Panc1 (cell line): ENCODE measurements around the gene MRPL55. TPM values are rescaled to one million over a fixed set of nuclear protein-coding genes. Genes with fewer than 3 reads are reported as not detected.

ENCODE experiments used
- ATAC-seq: fragments of 200-7000 bp; cut with Tn5 transposase; 2 replicates; pipeline ENCODE4 v1.9.1; 2020; ENCODE audit warnings: mild to moderate bottlenecking, moderate library complexity
- BruUV-seq: library from RNA; stranded (reverse); fragments of 400-500 nt; replicated peaks from 2 replicates; lab custom pipeline; 2021; lab: Mats Ljungman, UMichigan
- CTCF ChIA-PET: fragments of 300-600 bp; sonication (Branson Sonifier 250); formaldehyde crosslinking; loops from one replicate; lab custom pipeline; 2022; ENCODE audit warnings: antibody characterized with exemption; lab: Charles Lee
- POLR2A ChIA-PET: fragments of 300-600 bp; sonication (Branson Sonifier 250); formaldehyde crosslinking; loops from one replicate; lab custom pipeline; 2022; ENCODE audit warnings: antibody characterized with exemption; lab: Charles Lee
- DNase-seq: peaks from one replicate; pipeline ENCODE4 v3.0.0-alpha.2; 2010; ENCODE audit warnings: low read depth, low spot score
- H3K27ac ChIP-seq: 2 replicates; pipeline ENCODE4 v1.5.1; 2011; ENCODE audit warnings: mild to moderate bottlenecking, low read length, inconsistent platforms
- H3K27me3 ChIP-seq: fragments of 200-500 bp; sonication (Bioruptor generic); 2 replicates; pipeline ENCODE4 v1.6.0; 2014; ENCODE audit warnings: low read length, inconsistent platforms; ENCODE audit not compliant: control insufficient read depth, insufficient read depth
- H3K36me3 ChIP-seq: fragments of 200-500 bp; sonication (Bioruptor generic); 2 replicates; pipeline ENCODE4 v1.5.1; 2014; ENCODE audit warnings: inconsistent platforms, mild to moderate bottlenecking, low read length, moderate library complexity; ENCODE audit not compliant: control insufficient read depth, insufficient read depth
- H3K4me1 ChIP-seq: 2 replicates; pipeline ENCODE4 v1.5.1; 2011; ENCODE audit warnings: inconsistent platforms, mild to moderate bottlenecking, low read length, moderate library complexity; ENCODE audit not compliant: control insufficient read depth, insufficient read depth
- H3K4me3 ChIP-seq, 2 experiments: 2 replicates each; pipeline ENCODE4 v1.5.1; 2011 to 2012; ENCODE audit warnings: low read depth in 2 of 2, low read length in 2 of 2, mild to moderate bottlenecking in 2 of 2, inconsistent platforms in 1 of 2, moderate library complexity in 1 of 2
- H3K9me3 ChIP-seq: fragments of 200-500 bp; sonication (Bioruptor generic); 2 replicates; pipeline ENCODE4 v1.5.1; 2014; ENCODE audit warnings: low read depth, mild to moderate bottlenecking, inconsistent platforms, low read length, moderate library complexity; ENCODE audit not compliant: control insufficient read depth, insufficient read depth
- POLR2AphosphoS5 ChIP-seq: IDR thresholded peaks from 2 replicates; pipeline ENCODE4 v1.6.1; 2012; ENCODE audit warnings: mild to moderate bottlenecking, low read depth, low read length, moderate library complexity
- SIN3A ChIP-seq: IDR thresholded peaks from 2 replicates; pipeline ENCODE4 v1.6.1; 2012; ENCODE audit warnings: low read depth, mild to moderate bottlenecking, low read length, moderate library complexity, borderline replicate concordance; ENCODE audit not compliant: insufficient read depth
- TCF7L2 ChIP-seq: IDR thresholded peaks from 2 replicates; pipeline ENCODE4 v1.6.1; 2011; ENCODE audit warnings: mild to moderate bottlenecking, low read depth, low read length, inconsistent platforms
- in situ Hi-C: cut with HindIII; loops from 2 replicates; pipeline ENCODE4 v1.10.0; 2016; ENCODE audit warnings: low sequenced_read_pairs, low pct_unique_long_range_greater_than_20kb
- intact Hi-C: fragments of 100-400 bp; cut with micrococcal nuclease; formaldehyde crosslinking; loops from one replicate; pipeline ENCODE4 v1.10.0; 2022; ENCODE audit not compliant: unreplicated experiment
- total RNA-seq: library from RNA; stranded (reverse); gene quantifications from one replicate; pipeline ENCODE4 v1.2.1, GENCODE V29; 2021; ENCODE audit not compliant: unreplicated experiment
- TF ChIP-seq, protein P1 (sequence below), 2 experiments: IDR thresholded peaks; 2 replicates each; pipeline ENCODE4 v1.6.1; 2011 to 2012; ENCODE audit warnings: low read depth in 2 of 2, control low read depth in 1 of 2, low read length in 1 of 2, mild to moderate bottlenecking in 1 of 2, moderate library complexity in 1 of 2; ENCODE audit not compliant: insufficient read depth in 1 of 2
- TF ChIP-seq, protein P2 (sequence below): fragments of 450-650 bp; IDR thresholded peaks from 2 replicates; pipeline ENCODE4 v1.5.1; 2017; ENCODE audit warnings: mild to moderate bottlenecking

MRPL55 gene
- total RNA-seq, 1 experiment from 2014 or later, result 53.0 TPM

DNA sequence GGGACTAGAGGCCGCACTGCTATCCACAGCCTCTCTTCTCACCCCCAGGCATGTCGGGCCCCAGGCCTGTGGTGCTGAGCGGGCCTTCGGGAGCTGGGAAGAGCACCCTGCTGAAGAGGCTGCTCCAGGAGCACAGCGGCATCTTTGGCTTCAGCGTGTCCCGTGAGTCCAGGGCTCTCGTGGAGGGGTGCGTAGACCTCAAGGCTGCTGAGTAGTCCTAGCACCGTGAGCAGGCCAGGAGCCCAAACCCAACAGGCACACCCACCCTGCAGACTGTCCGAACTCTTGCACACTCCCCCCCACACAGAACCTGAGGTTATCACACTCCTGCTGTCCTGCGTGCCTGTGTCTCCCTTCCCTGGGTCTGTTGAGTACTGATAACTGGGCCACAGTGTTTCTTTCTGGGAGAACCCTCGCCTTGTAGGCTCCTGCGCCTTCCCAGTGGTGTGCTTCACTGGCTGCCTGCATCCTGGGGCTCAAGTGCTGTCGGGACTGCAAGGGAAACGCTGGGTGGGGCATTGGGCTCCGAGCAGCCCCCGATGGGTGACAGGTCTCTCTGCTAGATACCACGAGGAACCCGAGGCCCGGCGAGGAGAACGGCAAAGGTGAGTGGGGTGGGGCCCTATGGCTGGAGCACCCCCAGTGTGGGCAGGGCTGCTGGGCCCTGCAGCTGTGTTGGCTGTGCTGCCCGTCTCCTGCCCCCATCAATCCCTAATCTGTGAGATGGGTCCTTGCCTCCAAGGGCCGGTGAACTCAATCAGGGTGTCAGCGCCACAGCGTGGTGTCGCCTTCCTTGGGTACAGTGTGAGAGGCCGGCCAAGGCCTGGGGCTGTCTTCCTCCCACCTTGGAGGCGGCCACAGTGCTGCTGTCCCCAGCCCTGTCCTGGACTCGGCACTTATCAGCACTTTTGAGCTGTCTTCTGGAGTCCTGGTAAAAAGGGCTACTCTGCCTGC is 36.6 kb upstream of the MRPL55 start:
- Histone ChIP-seq H3K27me3 (no peaks in the 10 kb centered on the region), H3K27ac (no peak overlapping the region), H3K4me1 (peaks cover 40% of the 10 kb centered on the region), H3K4me3 (no peak overlapping the region), H3K36me3 (peaks cover under 1% of the 10 kb centered on the region; the same call in 1 of the 2 replicates), H3K9me3 (no peaks in the 10 kb centered on the region)
- ChIA-PET POLR2A (no interaction called here), CTCF (no interaction called here)
- TF ChIP-seq, protein P1, sequence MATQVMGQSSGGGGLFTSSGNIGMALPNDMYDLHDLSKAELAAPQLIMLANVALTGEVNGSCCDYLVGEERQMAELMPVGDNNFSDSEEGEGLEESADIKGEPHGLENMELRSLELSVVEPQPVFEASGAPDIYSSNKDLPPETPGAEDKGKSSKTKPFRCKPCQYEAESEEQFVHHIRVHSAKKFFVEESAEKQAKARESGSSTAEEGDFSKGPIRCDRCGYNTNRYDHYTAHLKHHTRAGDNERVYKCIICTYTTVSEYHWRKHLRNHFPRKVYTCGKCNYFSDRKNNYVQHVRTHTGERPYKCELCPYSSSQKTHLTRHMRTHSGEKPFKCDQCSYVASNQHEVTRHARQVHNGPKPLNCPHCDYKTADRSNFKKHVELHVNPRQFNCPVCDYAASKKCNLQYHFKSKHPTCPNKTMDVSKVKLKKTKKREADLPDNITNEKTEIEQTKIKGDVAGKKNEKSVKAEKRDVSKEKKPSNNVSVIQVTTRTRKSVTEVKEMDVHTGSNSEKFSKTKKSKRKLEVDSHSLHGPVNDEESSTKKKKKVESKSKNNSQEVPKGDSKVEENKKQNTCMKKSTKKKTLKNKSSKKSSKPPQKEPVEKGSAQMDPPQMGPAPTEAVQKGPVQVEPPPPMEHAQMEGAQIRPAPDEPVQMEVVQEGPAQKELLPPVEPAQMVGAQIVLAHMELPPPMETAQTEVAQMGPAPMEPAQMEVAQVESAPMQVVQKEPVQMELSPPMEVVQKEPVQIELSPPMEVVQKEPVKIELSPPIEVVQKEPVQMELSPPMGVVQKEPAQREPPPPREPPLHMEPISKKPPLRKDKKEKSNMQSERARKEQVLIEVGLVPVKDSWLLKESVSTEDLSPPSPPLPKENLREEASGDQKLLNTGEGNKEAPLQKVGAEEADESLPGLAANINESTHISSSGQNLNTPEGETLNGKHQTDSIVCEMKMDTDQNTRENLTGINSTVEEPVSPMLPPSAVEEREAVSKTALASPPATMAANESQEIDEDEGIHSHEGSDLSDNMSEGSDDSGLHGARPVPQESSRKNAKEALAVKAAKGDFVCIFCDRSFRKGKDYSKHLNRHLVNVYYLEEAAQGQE (IDR thresholded peaks at IDR 0.05; ENCODE audit: insufficient read depth in 1 of 2, low read depth in 2 of 2, low read length in 1 of 2), result no peak
- TF ChIP-seq POLR2AphosphoS5, result no peak
- TF ChIP-seq TCF7L2, result no peak
- no peak for TF ChIP-seq SIN3A
- TF ChIP-seq, protein P2, sequence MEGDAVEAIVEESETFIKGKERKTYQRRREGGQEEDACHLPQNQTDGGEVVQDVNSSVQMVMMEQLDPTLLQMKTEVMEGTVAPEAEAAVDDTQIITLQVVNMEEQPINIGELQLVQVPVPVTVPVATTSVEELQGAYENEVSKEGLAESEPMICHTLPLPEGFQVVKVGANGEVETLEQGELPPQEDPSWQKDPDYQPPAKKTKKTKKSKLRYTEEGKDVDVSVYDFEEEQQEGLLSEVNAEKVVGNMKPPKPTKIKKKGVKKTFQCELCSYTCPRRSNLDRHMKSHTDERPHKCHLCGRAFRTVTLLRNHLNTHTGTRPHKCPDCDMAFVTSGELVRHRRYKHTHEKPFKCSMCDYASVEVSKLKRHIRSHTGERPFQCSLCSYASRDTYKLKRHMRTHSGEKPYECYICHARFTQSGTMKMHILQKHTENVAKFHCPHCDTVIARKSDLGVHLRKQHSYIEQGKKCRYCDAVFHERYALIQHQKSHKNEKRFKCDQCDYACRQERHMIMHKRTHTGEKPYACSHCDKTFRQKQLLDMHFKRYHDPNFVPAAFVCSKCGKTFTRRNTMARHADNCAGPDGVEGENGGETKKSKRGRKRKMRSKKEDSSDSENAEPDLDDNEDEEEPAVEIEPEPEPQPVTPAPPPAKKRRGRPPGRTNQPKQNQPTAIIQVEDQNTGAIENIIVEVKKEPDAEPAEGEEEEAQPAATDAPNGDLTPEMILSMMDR, result no peak
- in situ Hi-C loops (no loop called here), intact Hi-C loops (no loop called here)
- no TSS peak for BruUV-seq
- no peak for DNase-seq
- ATAC-seq, result no peak

- BruUV-seq, result no TSS peak
- intact Hi-C loops (no loop called here), in situ Hi-C loops (no loop called here)
- TF ChIP-seq SIN3A, result no peak
- TF ChIP-seq, protein P2, result no peak
- TF ChIP-seq POLR2AphosphoS5, result no peak
- TF ChIP-seq, protein P1 (IDR thresholded peaks at IDR 0.05; ENCODE audit: insufficient read depth in 1 of 2, low read depth in 2 of 2, low read length in 1 of 2), result no peak
- TF ChIP-seq TCF7L2, result no peak
- DNase-seq (no peak), ATAC-seq (no peak)
- ChIA-PET CTCF (interaction anchor here (0.5 kb wide), 1 partner anchor 21 kb away, joined by 7 read pairs; the partner anchor contains the start of gene IBA57), POLR2A (no interaction called here)
- peaks cover 32% of the 10 kb centered on the region for H3K4me1 ChIP-seq
- no peak overlapping the region for H3K27ac ChIP-seq
- H3K9me3 ChIP-seq, result no peaks in the 10 kb centered on the region
- H3K27me3 ChIP-seq, result no peaks in the 10 kb centered on the region
- no peak overlapping the region for H3K4me3 ChIP-seq
- H3K36me3 ChIP-seq, result peaks cover 3% of the 10 kb centered on the region; the same call in 1 of the 2 replicates
These were observed 35.9 kb upstream of the MRPL55 start for GRCh38 chr1:228144993-228145343.
